Right lobe of liver (tissue), 4 donors: ENCODE data around the gene RSPO1.

Experiments
- POLR2A ChIP-seq: fragments of 450-650 bp; IDR thresholded peaks from one replicate; pipeline ENCODE4 v1.6.1; 2017; ENCODE audit warnings: antibody characterized with exemption, mild to moderate bottlenecking
- TF ChIP-seq, protein P1 (sequence below), 4 donors: fragments of 200-600 bp in 3 of 4; fragments of 450-650 bp in 1 of 4; IDR thresholded peaks; one replicate each; pipeline versions ENCODE4 v1.5.1 to v1.8.0; 2016 to 2022; ENCODE audit warnings: antibody characterized with exemption in 4 of 4, mild to moderate bottlenecking in 2 of 4
- donor health status: DM: no; HTN: no; CAD: no.
- donor health status: DM: no; HTN: no; CAD: no.
- donor health status: DM: no; HTN: yes; CAD: no.

DNA sequence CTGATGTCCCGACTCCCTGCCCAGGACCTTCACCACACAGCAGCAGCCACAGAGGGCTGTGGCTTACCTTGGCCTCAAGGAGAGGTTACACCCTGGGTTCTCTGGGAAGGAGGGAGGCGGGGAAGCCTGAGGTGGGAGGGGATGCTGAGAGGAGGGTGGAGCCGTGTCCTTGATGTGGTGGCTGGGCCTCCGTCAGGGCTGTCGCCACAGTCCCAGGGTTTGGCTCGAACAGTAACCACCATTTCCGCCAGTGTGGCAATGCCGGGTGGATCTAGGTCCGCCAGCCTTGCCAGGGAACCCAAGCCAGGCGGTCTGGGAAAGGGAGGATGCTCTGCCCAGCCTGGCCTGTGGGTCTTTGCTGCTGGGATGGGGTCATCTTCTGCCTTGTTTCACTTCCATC lies 39.2 kb upstream of the RSPO1 start:
- TF ChIP-seq, protein P1, sequence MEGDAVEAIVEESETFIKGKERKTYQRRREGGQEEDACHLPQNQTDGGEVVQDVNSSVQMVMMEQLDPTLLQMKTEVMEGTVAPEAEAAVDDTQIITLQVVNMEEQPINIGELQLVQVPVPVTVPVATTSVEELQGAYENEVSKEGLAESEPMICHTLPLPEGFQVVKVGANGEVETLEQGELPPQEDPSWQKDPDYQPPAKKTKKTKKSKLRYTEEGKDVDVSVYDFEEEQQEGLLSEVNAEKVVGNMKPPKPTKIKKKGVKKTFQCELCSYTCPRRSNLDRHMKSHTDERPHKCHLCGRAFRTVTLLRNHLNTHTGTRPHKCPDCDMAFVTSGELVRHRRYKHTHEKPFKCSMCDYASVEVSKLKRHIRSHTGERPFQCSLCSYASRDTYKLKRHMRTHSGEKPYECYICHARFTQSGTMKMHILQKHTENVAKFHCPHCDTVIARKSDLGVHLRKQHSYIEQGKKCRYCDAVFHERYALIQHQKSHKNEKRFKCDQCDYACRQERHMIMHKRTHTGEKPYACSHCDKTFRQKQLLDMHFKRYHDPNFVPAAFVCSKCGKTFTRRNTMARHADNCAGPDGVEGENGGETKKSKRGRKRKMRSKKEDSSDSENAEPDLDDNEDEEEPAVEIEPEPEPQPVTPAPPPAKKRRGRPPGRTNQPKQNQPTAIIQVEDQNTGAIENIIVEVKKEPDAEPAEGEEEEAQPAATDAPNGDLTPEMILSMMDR (IDR thresholded peaks at IDR 0.05), result no peak
- no peak for TF ChIP-seq POLR2A
